ENCODE measurements around the gene MAIP1. TPM values are rescaled to one million over a fixed set of nuclear protein-coding genes. Genes with fewer than 3 reads are reported as not detected.

Gene MAIP1
- polyA plus RNA-seq, 2 of the 4 experiments (the other 2 are of a cell fraction) = 36.9 to 50.9 TPM

DNA sequence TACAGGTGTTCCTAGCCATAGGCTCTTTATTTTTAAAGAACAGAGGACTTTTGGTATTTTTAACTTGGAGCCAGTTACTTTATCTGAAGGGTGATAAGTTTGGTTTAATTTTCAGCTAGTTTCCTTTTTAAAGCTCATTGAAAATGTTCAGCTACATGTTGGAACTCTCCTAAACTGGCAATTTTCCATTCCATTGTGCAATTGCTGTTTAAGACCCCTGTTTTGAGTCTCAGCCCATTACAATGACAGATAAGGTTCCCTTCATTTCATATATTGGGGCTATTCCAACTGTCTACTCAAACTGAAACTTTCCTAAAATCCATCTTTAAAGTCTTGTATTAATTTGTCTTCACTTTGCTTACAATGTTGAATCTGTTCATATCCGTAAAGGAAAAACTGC is 11.6 kb downstream of the MAIP1 start:
- TF ChIP-seq HDAC2 (IDR thresholded peaks at IDR 0.05) (no peak), POLR2A (IDR thresholded peaks at IDR 0.05; ENCODE audit: low read length) (no peak), RCOR1 (IDR thresholded peaks at IDR 0.05; ENCODE audit: low read depth, low read length) (no peak), NPAS2 (CRISPR knock-in tag; IDR thresholded peaks at IDR 0.05; ENCODE audit: borderline replicate concordance) (no peak), HOXB5 (CRISPR knock-in tag; IDR thresholded peaks at IDR 0.05) (no peak), ZSCAN20 (CRISPR knock-in tag; IDR thresholded peaks at IDR 0.05) (no peak)
- TF ChIP-seq, protein P1, sequence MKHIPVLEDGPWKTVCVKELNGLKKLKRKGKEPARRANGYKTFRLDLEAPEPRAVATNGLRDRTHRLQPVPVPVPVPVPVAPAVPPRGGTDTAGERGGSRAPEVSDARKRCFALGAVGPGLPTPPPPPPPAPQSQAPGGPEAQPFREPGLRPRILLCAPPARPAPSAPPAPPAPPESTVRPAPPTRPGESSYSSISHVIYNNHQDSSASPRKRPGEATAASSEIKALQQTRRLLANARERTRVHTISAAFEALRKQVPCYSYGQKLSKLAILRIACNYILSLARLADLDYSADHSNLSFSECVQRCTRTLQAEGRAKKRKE (CRISPR knock-in tag; IDR thresholded peaks at IDR 0.05; ENCODE audit: low read depth) = no peak
- ChIA-PET CTCF (no interaction called here), POLR2A (no interaction called here)
- ATAC-seq = no peak
- H3K4me3 ChIP-seq = no peak overlapping the region
- H3K4me2 ChIP-seq = no peak overlapping the region
- DNase-seq (ENCODE audit: low read depth in 1 of 2, low spot score in 1 of 2) = no peak
- 95% methylated on average over 1 of the region's 1 CpG for WGBS (ENCODE audit: missing lambda C conversion rate)
- FAIRE-seq = no peak
- no peaks in the 10 kb centered on the region for H3K4me1 ChIP-seq
- H3K9me3 ChIP-seq = no peaks in the 10 kb centered on the region
- H3K27ac ChIP-seq = no peak overlapping the region

DNA sequence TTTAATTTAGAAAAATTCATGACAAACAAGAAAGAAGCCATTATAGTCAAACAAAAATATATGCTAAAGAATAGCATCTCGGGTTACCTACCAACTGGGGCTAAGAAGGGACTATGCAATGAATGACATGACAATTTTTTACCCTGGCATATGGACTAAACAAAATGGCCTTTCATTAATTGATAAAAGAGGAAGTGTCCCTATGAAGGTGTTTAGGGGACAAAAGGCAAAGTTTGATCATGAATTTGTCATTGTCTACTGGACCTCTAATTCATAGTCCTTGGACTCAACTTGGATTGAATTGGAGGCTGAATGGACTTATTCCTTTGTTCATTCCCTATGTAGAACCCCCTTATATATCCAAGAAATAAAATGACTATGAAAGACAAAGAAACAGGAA is 12.7 kb downstream of the MAIP1 start:
- no peak for DNase-seq (ENCODE audit: low read depth in 1 of 2, low spot score in 1 of 2)
- 96% methylated on average over 1 of the region's 1 CpG for WGBS (ENCODE audit: missing lambda C conversion rate)
- Histone ChIP-seq H3K27ac (no peak overlapping the region), H3K4me3 (no peak overlapping the region), H3K4me2 (no peak overlapping the region), H3K9me3 (no peaks in the 10 kb centered on the region), H3K4me1 (no peaks in the 10 kb centered on the region)
- ChIA-PET POLR2A (no interaction called here), CTCF (no interaction called here)
- FAIRE-seq = no peak
- ATAC-seq = no peak
- TF ChIP-seq, protein P2, sequence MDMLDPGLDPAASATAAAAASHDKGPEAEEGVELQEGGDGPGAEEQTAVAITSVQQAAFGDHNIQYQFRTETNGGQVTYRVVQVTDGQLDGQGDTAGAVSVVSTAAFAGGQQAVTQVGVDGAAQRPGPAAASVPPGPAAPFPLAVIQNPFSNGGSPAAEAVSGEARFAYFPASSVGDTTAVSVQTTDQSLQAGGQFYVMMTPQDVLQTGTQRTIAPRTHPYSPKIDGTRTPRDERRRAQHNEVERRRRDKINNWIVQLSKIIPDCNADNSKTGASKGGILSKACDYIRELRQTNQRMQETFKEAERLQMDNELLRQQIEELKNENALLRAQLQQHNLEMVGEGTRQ (IDR thresholded peaks at IDR 0.05) = no peak
- TF ChIP-seq ESRRA (IDR thresholded peaks at IDR 0.05; ENCODE audit: borderline replicate concordance, low read length) = no peak
- no peak for TF ChIP-seq POLR2AphosphoS2 (conservative IDR thresholded peaks at IDR 0.05; ENCODE audit: low read length)
- TF ChIP-seq EHMT2 (IDR thresholded peaks at IDR 0.05; ENCODE audit: low read depth) = no peak
- TF ChIP-seq CBX8 (IDR thresholded peaks at IDR 0.05) = no peak
- TF ChIP-seq CBX2 (IDR thresholded peaks at IDR 0.05; ENCODE audit: borderline replicate concordance, low read depth) = no peak
- TF ChIP-seq, protein P3, sequence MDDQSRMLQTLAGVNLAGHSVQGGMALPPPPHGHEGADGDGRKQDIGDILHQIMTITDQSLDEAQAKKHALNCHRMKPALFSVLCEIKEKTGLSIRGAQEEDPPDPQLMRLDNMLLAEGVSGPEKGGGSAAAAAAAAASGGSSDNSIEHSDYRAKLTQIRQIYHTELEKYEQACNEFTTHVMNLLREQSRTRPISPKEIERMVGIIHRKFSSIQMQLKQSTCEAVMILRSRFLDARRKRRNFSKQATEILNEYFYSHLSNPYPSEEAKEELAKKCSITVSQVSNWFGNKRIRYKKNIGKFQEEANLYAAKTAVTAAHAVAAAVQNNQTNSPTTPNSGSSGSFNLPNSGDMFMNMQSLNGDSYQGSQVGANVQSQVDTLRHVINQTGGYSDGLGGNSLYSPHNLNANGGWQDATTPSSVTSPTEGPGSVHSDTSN (IDR thresholded peaks at IDR 0.05) = no peak
- TF ChIP-seq NPAS2 (CRISPR knock-in tag; IDR thresholded peaks at IDR 0.05; ENCODE audit: borderline replicate concordance) = no peak
- no peak for TF ChIP-seq ZNF302 (CRISPR knock-in tag; IDR thresholded peaks at IDR 0.05)
- no peak for TF ChIP-seq RARB (CRISPR knock-in tag; IDR thresholded peaks at IDR 0.05)
- no peak for TF ChIP-seq ZC3H11A (IDR thresholded peaks at IDR 0.05)
- no peak for TF ChIP-seq HOXB13 (CRISPR knock-in tag; IDR thresholded peaks at IDR 0.05; ENCODE audit: low read depth)

DNA sequence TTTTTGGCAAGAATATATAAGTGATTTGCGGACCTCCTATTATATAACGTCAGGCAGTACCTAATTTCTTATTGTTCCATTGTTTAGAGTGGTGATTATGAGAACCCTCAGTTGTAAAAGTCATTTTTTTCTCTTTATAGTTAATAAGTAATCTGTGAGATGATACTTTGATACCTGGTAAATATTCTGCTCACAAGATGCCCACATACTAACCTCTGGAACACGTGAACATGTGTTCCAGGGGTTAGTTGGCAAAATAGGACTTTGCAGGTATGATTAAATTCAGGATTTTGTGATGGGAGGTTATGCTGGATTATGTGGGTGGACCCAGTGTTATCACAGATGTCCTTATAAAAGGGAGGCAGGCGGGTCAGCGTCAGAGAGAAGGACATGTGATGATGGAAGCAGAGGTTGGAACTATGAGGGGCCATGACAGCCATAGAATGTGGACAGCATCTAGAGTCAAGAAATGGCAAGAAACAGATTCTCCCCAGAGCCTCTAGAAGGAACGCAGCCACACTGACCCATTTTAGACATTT is 16.8 kb downstream of the MAIP1 start:
- POLR2A ChIA-PET = no interaction called here
- peaks cover 12% of the 10 kb centered on the region for H3K4me1 ChIP-seq
- H3K4me2 ChIP-seq = no peak overlapping the region
- CTCF ChIA-PET = interaction anchor here (1.2 to 3.6 kb wide), 5 partner anchors 8 to 509 kb away, joined by 3 to 16 read pairs (median 6); no protein-coding TSS in a partner anchor
- H3K9me3 ChIP-seq = no peaks in the 10 kb centered on the region
- WGBS (ENCODE audit: missing lambda C conversion rate) = 86% methylated on average over 6 of the region's 6 CpGs
- DNase-seq (ENCODE audit: low read depth in 1 of 2, low spot score in 1 of 2) (no peak), FAIRE-seq (no peak), ATAC-seq (no peak)
- H3K4me3 ChIP-seq = no peak overlapping the region
- no peak overlapping the region for H3K27ac ChIP-seq
- TF ChIP-seq FOXS1 (CRISPR knock-in tag; IDR thresholded peaks at IDR 0.05) (no peak), GATA3 (IDR thresholded peaks at IDR 0.05; ENCODE audit: borderline replicate concordance) (no peak), ZFP36 (IDR thresholded peaks at IDR 0.05; ENCODE audit: borderline replicate concordance, partially characterized antibody) (no peak), SREBF2 (IDR thresholded peaks at IDR 0.05) (no peak), RNF2 (IDR thresholded peaks at IDR 0.05; ENCODE audit: borderline replicate concordance, low read depth) (no peak), TFCP2L1 (CRISPR knock-in tag; IDR thresholded peaks at IDR 0.05) (no peak), ZNF302 (CRISPR knock-in tag; IDR thresholded peaks at IDR 0.05) (no peak), HOXA7 (CRISPR knock-in tag; IDR thresholded peaks at IDR 0.05) (no peak), MYC (IDR thresholded peaks at IDR 0.05; ENCODE audit: borderline replicate concordance, low read length) (no peak)
- TF ChIP-seq, protein P4, sequence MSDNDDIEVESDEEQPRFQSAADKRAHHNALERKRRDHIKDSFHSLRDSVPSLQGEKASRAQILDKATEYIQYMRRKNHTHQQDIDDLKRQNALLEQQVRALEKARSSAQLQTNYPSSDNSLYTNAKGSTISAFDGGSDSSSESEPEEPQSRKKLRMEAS (IDR thresholded peaks at IDR 0.05) = no peak
- TF ChIP-seq, protein P5, sequence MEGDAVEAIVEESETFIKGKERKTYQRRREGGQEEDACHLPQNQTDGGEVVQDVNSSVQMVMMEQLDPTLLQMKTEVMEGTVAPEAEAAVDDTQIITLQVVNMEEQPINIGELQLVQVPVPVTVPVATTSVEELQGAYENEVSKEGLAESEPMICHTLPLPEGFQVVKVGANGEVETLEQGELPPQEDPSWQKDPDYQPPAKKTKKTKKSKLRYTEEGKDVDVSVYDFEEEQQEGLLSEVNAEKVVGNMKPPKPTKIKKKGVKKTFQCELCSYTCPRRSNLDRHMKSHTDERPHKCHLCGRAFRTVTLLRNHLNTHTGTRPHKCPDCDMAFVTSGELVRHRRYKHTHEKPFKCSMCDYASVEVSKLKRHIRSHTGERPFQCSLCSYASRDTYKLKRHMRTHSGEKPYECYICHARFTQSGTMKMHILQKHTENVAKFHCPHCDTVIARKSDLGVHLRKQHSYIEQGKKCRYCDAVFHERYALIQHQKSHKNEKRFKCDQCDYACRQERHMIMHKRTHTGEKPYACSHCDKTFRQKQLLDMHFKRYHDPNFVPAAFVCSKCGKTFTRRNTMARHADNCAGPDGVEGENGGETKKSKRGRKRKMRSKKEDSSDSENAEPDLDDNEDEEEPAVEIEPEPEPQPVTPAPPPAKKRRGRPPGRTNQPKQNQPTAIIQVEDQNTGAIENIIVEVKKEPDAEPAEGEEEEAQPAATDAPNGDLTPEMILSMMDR (IDR thresholded peaks at IDR 0.05) = no peak
- TF ChIP-seq, protein P6, sequence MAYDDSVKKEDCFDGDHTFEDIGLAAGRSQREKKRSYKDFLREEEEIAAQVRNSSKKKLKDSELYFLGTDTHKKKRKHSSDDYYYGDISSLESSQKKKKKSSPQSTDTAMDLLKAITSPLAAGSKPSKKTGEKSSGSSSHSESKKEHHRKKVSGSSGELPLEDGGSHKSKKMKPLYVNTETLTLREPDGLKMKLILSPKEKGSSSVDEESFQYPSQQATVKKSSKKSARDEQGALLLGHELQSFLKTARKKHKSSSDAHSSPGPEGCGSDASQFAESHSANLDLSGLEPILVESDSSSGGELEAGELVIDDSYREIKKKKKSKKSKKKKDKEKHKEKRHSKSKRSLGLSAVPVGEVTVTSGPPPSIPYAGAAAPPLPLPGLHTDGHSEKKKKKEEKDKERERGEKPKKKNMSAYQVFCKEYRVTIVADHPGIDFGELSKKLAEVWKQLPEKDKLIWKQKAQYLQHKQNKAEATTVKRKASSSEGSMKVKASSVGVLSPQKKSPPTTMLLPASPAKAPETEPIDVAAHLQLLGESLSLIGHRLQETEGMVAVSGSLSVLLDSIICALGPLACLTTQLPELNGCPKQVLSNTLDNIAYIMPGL (CRISPR knock-in tag; IDR thresholded peaks at IDR 0.05; ENCODE audit: borderline replicate concordance) = no peak

Measured in A549 (cell line).